Islet of Langerhans (tissue), 1 donor: ENCODE results near the gene CT47B1.
"Not testable (repeated sequence)": the region's sequence is repeated elsewhere in the genome, so short reads cannot be mapped to it uniquely, and the experiment has no call there.

Experiments
- FAIRE-seq: peaks from one replicate; lab custom pipeline; 2011; peaks lifted over from hg19 to GRCh38; lab: Jason Lieb, UNC

Gene CT47B1

DNA sequence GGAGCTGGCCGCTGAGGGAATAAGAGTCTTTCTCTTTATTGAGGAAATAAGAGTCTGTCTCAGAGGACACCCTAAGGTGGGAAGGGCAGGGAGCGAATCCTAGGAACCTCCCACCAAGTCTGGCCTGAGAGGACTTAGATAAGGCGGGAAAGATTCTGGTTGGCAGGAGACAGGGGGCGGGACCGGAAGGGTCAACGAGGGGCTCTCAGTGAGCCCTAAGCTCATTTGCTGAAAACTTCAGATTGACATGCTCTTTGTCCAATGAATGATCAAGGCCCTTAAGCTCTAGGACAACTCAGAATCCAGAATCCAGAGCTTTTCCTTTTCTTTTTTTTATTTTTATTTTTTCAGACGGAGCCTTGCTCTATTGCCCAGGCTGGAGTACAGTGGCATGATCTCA lies at the start of gene CT47B1:
TSS of gene CT47B1 (minus strand) at position 101 of the 400 bp plus-strand sequence. CDS start 196 bp downstream, outside the sequence.
- FAIRE-seq = not testable (repeated sequence)

DNA sequence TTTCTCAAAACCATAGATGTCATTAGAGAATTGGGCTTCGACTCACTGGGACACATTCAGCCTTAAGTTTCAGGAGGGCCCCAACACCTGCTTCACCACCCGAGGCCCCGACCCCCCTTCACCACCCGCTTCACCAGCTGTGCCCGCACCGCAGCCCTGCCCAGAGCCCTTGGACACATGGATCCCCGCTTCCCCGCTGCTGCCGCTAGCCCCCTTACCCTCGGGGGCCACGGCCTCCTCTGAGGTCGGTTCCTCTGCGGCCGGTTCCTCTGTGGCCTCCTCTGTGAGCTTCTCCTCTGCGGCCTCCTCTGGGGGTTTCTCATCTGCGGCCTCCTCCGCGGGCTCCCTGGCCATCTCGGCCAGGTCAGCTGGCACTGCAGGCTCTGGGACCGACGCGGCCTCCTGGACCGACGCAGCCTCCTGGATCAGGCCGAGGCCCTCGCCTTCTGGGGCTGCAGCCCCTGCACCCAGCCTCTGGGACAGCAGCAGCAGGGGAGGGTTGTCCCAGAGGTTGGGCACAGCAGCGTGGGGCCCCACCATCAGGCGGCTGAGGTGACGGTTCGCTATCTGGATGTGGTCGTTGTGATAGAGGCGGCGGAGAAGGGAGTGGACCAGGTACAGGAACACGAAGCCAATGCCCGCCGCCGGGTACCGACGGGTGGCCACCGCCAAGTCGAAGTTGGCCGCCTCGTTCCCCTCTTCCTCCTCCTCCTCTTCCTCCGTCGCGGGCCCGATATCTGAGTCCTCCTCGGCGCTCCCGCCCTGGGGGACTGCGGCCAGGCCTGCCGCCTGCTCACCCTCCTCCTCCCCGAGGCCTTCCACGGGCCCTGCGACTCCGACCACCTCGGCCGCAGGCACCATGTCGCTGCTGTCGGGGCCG lies 748 bp downstream of the CT47B1 start:
- FAIRE-seq = no peak

DNA sequence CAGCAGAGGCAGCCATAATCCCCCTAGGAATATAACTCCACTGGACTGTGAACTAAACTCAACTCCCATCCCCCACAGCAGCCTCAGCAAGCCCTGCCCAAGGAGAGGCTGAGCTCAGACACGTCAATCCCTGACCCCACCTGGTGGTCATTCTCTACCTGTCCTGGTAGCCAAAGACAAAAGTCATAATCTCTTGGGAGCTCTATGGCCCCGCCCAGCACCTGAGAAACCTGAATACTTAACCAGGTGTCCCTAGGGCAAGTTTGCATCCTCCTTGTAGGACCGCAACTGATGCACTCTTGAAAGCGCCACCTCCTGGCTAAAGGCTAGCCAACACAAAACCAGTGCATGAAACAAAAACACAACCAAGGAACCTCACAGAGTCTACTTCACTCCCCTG lies 18.4 kb downstream of the CT47B1 start:
- no peak for FAIRE-seq

DNA sequence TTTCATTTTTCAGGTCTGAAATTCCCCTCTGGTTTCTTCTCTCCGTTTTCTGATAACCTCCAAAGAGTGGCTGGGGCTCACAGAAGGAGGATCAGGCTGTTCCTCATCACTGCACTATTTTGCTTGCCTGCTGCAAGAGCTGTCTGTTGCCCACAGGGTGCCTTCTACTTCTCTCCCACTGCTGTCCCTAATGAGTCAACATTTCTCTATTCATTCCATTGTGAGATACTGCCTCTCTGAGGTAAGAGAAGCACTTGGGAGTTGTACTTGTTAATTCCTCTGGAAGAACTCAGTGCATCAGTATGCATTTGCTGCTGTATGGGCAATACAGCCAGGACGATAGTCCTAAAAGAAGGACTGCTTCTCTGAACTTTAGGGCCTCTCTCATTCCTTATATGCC lies 34.8 kb downstream of the CT47B1 start:
- no peak for FAIRE-seq

DNA sequence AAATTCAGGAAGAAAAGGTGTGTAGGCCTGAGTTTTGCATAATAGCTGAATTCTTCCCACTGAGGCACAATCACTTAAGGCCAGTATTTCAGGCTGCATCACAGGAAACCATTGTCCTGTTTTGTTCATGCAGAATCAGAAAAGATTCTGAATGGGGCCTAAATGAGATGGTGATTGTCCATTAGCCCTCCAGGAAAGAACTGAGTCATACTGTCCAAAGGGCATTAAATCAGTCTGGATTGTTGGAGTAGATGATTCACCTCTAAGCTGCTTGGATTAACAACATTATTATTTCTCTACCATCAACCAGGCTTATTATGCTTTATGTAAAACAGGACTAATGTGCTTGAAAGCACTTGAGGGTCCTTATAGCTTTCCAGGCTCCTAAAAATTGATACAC lies 36.2 kb downstream of the CT47B1 start:
- peak; percentile 79 for FAIRE-seq

DNA sequence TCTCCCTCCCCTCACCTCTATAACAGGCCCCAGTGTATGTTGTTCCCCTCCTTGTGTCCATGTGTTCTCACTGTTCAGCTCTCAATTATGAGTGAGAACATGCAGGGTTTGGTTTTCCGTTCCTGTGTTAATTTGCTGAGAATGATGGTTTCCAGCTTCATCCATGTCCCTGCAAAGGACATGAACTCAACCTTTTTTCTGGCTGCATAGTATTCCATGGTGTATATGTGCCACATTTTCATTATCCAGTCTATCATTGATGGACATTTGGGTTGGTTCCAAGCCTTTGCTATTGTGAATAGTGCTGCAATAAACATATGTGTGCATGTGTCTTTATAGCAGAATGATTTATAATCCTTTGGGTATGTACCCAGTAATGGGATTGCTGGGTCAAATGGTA lies 48.5 kb downstream of the CT47B1 start:
- FAIRE-seq = not testable (repeated sequence)

DNA sequence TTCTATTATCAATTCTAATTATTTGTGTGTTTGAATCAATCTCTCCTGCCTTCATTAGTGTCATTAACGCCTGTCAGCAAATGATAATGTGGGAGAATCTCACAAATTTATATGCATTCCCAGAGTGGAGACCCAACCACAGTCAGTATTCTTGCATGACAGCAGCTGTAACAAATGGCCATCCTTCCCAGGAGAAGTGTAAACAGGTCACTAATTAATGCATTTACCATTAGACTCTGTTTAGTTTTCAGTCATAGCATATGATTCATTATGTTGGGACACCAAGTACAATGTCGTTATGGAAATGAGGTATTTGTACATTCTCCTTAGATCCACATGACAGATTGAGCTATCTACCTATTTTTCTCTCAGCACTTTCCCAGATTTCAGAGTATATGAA lies 50.5 kb downstream of the CT47B1 start:
- FAIRE-seq = no peak

DNA sequence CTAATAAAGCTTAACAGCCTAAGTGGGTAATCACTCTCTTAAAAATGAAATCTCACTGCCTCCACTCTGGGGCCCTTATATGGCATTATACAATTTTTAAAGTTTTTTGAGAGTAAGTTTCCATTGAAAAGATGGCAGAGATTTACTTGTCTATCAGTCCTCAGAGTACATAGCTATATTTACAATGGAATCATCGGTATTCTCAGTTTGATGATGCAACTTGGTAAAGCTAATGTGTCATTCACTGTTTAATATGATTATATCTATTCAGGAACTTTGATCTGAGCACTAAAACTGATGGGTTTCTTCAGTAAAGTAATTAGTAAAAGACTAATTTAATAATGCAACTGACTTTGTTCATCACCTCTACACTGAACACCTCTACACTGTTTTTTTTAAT lies 51.6 kb downstream of the CT47B1 start:
- FAIRE-seq = no peak

DNA sequence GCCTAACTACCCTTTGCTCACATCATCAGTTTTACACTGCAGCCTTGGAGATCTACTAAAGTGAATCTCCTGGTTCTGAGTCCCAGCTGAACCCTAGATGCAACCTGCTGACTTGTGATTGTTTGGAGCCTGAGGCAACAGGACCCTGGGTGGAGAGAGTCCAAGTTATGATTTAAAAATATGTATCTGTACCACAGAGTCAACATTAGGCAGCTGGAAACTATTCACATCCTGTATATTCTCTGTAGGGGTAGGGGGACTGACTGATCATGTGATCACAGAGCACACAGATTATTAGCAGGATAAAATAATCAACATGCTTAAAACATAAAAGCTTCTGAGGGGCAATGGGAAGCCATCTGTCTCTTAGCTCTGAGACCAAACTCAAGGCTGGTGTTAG lies 52.1 kb downstream of the CT47B1 start:
- FAIRE-seq = no peak
